AG04449 (cell line): Measurements from ENCODE around the gene DUSP5.

Experiments used
- CTCF ChIA-PET: fragments of 350-600 bp; formaldehyde crosslinking; extraction: SDS; loops from one replicate; lab custom pipeline; 2021; ENCODE audit warnings: antibody characterized with exemption; lab: Yijun Ruan, JAX
- POLR2A ChIA-PET: fragments of 400-600, 350-600 bp; formaldehyde crosslinking; extraction: SDS; loops from one replicate; lab custom pipeline; 2020; ENCODE audit warnings: antibody characterized with exemption, inconsistent platforms; lab: Yijun Ruan, JAX
- DNase-seq: peaks from one replicate; pipeline ENCODE4 v3.0.0-alpha.2; 2010; ENCODE audit warnings: low read depth, low spot score
- H3K4me3 ChIP-seq: 2 replicates; pipeline ENCODE4 v1.5.1; 2011; ENCODE audit warnings: low read depth, mild to moderate bottlenecking, control low read depth, low read length
- CTCF ChIP-seq: IDR thresholded peaks from one replicate; pipeline ENCODE4 v1.5.1; 2011; ENCODE audit warnings: mild to moderate bottlenecking, moderate library complexity, low read length, control low read depth, inconsistent platforms; ENCODE audit not compliant: insufficient read depth; ENCODE audit errors: missing control alignments

DUSP5 gene

GRCh38 chr10:110516815-110517492, 19.2 kb downstream of the DUSP5 start:
- ChIA-PET POLR2A (no interaction called here), CTCF (interaction anchor here (1.1 kb wide), 1 partner anchor 187 kb away, joined by 3 read pairs; no protein-coding TSS in a partner anchor)
- H3K4me3 ChIP-seq: no peak overlapping the region
- TF ChIP-seq CTCF: no peak
- DNase-seq: no peak

- no peak for TF ChIP-seq CTCF
- ChIA-PET CTCF (interaction anchor here (0.9 to 1.2 kb wide), 3 partner anchors 10 to 168 kb away, joined by 3 to 7 read pairs (median 4); no protein-coding TSS in a partner anchor), POLR2A (no interaction called here)
- DNase-seq: no peak
- no peak overlapping the region for H3K4me3 ChIP-seq
Measured at GRCh38 chr10:110522365-110522988, 24.8 kb downstream of the DUSP5 start.

- TF ChIP-seq CTCF: no peak
- CTCF ChIA-PET: no interaction called here
- H3K4me3 ChIP-seq: no peak overlapping the region
- DNase-seq: no peak
- POLR2A ChIA-PET: interaction anchor here (0.5 kb wide), 1 partner anchor 210 kb away, joined by 3 read pairs; no protein-coding TSS in a partner anchor
Measured at GRCh38 chr10:110523736-110524135, 26.0 kb downstream of the DUSP5 start.

- TF ChIP-seq CTCF: no peak
- ChIA-PET POLR2A (interaction anchor here (0.5 kb wide), 1 partner anchor 210 kb away, joined by 3 read pairs; no protein-coding TSS in a partner anchor), CTCF (no interaction called here)
- no peak overlapping the region for H3K4me3 ChIP-seq
- no peak for DNase-seq
Measured at GRCh38 chr10:110524179-110524858, 26.6 kb downstream of the DUSP5 start.

- no peak for TF ChIP-seq CTCF
- ChIA-PET CTCF (no interaction called here), POLR2A (no interaction called here)
- no peak overlapping the region for H3K4me3 ChIP-seq
- no peak for DNase-seq
Measured at GRCh38 chr10:110524859-110525232, 27.1 kb downstream of the DUSP5 start.
